NCI-H510A (cell line): ENCODE measurements around the gene NCF4.

Source experiments
- DNase-seq: peaks from one replicate; lab custom pipeline; 2025; lab: John Stamatoyannopoulos, UW

The NCF4 gene

DNA sequence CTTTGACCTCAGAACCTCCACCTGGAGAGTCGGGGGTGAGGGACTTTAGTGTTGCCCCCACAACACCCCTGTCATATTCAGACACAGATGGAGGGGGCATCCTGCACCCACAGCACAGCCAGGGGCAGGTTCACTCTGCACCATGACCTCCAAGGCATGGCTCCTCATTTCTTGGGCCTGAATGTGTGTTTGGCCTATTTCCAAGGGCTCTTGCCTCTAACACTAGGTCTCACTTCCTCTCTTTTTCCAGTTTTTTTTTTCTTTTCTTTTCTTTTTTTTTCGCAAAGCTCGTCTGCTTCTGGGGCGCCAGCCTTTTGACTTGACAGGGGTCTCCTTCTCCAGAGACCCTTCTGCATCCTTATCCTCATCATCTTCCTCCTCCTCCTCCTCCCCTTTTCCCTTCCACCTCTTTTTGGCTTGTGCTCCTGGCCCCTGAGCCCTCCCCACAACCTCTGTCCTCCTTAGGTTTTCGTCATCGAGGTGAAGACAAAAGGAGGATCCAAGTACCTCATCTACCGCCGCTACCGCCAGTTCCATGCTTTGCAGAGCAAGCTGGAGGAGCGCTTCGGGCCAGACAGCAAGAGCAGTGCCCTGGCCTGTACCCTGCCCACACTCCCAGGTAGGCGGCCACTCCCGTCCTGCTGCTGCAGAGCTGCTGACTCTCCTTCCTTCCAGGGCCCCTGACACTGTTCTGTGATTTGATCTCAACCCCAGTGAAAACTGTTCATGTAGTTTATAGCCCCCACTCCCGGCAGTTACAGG lies 3.8 kb downstream of the NCF4 start:
- DNase-seq: no peak

DNA sequence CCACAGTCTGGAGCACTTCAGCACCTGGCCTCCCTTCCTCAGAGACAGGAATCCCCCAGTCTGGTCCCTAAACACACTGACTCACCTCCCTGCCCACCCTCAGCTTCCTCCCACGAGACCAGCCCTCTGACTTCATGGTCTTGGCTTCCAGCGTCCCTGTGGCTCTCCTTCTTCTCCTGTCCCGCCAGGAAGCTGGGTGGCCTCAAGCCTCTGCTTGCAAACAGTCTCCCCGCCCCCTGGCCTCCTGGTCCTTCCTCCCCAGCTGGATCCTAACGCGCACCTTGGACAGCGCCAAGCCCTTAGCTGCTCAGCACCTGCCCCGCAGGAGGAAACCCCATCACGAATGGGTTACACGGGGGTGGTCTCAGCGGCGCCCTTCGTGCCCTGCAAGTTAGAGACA lies 4.5 kb downstream of the NCF4 start:
- DNase-seq: no peak

DNA sequence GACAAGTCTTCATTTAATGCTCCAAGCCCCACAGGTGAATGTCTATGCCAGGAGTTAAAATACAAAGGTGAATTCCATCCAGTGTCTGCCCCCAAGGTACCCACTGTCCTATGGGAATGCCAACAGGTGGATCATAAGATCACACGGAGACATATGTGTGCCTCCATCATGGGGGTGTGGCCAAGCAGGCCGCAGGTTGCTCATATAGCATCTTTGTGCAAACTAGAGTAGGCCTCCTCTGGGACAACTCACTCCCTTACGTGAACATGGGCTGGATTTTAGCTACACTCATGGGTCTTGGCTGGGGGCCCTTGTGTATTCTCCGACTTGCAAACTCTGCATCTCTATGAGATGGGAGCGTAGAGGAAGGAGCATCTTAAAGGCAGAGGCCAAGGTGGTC lies 6.9 kb downstream of the NCF4 start:
- no peak for DNase-seq

- DNase-seq: no peak
Measured at GRCh38 chr22:36868546-36869181, 7.9 kb downstream of the NCF4 start.

GRCh38 chr22:36870250-36870649 lies 9.4 kb downstream of the NCF4 start:
- no peak for DNase-seq

DNA sequence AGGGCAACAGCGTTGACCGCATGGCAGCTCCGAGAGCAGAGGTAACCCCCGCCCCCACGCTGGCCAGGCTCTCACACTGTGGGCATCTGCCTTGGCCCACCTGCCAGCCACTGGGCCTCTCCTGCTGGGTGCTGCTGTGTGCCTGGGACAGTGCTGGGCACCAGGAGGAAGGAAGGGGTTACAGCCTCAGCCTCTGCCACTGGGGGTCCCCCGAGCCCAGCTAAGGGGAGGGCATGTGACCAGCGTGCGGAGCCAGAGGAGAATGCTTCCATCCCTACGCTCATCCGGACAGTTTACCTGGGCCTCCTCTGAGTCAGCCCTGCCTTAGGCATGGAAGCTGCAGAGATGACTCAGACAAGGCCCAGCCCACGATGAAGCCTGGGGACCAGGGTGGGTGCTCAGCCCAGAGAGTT lies 10.9 kb downstream of the NCF4 start:
- DNase-seq: no peak

- DNase-seq: no peak
Measured at GRCh38 chr22:36872084-36872483, 11.3 kb downstream of the NCF4 start.

- DNase-seq: no peak
Measured at GRCh38 chr22:36872866-36873498, 12.2 kb downstream of the NCF4 start.

- DNase-seq: no peak
Measured at GRCh38 chr22:36873614-36874308, 13.0 kb downstream of the NCF4 start.

- DNase-seq: no peak
Measured at GRCh38 chr22:36874309-36874696, 13.5 kb downstream of the NCF4 start.

DNA sequence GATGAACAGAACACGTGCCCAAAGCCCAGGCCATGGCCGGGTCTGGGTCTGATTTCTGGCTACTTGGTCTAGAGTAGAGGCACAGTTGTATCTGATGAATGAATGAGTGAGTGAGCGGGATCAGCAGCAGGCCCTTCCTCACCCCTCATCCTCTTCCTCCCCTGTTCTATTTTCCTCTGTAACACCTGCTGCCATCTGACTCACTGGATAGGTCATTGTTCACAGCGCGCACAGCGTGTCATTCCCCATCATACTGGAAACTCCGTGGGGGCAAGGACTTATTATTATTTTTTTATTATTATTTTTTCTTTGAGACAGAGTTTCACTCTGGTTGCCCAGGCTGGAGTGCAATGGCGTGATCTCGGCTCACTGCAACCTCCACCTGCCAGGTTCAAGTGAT lies 13.9 kb downstream of the NCF4 start:
- no peak for DNase-seq

DNA sequence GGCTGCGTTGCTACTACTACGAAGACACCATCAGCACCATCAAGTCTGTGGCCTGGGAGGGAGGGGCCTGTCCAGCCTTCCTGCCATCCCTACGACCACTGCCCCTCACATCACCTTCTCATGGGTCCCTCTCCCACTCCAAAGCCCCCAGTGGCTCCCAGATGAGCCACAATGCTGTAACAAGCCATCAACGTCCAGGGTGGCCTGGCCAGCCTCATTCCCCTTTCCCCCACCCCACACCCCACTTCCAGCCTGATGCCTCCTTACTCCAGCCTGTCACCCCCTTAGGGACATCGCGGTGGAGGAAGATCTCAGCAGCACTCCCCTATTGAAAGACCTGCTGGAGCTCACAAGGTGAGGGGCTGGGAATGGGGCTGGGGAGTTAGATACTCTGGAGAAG lies 14.9 kb downstream of the NCF4 start:
- no peak for DNase-seq

- no peak for DNase-seq
Measured at GRCh38 chr22:36879775-36880174, 19.0 kb downstream of the NCF4 start.

DNA sequence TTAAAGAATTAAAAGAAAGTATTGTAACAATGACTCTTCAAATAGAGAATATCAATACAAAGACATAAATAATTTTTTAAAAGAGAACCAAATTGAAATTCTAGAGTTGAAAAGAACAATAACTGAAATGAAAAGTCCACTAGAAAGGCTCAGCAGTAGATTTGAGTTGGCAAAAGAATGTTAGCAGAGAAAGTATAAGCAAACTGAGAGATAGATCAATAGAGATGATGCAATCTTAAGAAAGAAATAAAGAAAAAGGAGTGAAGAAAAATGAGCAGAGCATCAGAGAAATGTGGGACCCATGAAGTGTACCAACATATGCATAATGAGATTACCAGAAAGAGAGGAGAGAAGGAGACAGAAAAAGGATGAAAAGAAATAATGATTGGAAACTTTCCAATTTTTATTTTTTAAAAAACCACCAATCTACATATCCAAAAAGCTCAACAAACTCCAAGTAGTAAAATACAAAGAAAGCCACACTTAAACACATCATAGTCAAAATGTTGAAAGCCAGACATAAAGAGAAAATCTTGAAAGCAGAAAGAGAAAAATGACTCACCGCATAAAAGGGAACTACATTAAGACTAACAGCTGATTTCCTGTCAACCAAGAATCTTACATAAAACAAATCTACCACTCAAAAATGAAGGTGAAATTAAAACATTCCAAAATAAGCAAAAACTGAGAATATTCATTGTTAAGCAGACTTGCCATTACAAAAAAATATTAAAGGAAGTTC lies 20.9 kb downstream of the NCF4 start:
- no peak for DNase-seq

- DNase-seq: no peak
Measured at GRCh38 chr22:36884349-36885158, 23.7 kb downstream of the NCF4 start.

DNA sequence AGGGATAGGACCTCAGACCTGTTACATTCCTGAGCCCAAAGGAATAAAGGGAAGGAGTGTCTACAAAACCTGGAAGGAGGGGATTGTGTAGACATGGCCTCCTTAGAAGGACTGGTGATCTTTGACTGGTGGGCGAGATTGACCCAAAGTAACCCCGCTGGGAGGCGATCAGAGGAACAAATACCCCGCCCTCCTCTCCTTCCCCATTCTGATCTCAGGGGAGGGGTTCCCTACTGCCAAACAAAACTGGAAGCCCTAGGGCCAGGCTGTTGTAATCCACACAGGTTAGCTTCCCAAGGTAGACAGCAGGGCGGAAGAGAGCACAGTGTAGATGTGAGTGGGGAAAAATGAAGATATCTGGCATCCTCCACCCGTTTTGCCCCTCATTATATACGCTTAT lies 24.7 kb downstream of the NCF4 start:
- DNase-seq: no peak

DNA sequence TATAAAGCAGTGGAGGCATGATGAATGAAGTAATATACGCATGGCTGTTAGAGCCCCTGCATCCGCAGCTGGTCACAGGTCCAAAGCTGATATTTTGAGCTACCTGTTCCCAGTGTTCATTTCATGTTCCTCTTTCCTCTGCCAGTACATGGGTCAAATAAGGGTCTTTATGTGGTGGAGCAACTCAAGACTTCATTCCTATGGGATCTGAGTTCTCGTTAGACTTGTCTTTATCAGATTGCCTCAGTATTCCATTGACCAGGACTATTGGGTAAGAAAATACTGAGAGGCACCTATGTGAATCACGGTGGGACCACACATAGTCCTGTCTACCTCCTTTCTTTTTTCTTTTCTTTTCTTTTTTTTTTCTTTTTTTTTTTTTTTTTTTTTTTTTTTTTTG lies 25.2 kb downstream of the NCF4 start:
- DNase-seq: no peak

DNA sequence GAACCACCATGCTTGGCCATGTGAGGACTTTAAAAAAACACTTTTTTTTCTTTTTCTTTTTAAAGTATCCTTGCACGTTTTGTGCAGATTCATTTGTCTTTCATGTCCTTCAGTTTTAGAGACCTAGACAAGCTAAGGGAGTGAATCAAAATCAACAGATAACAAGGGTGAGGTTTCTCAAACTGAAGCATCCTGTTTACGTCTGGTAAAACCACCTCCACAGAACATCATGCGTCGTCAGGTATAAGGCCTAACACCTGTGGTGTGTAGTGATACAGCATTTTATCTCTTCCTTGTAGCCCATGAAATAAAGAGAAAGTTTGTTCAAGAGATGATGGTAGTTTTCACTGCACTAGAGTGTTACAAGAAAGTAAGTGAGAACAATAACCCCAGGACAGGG lies 26.4 kb downstream of the NCF4 start:
- DNase-seq: no peak

DNA sequence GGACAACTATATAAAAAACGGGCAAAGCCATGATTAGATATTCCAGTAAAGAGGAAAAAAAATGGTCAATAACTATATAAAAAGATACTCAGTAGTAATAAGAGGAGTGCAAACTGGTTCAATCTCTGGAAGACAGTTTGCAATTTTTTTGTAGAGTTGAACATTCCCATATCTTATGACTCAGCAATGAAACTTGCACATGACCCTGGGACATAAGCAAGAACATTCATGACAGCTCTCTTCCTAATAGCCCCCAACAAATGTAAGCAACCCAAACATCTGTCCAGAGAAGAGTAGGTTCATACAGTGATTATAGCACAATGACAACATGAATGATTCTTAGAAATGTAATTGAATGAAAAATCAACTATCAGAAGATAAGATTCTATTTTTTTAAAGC lies 30.8 kb downstream of the NCF4 start:
- no peak for DNase-seq

GRCh38 chr22:36892292-36892691 lies 31.5 kb downstream of the NCF4 start:
- no peak for DNase-seq

- DNase-seq: no peak
Measured at GRCh38 chr22:36893262-36893661, 32.5 kb downstream of the NCF4 start.
